ENCODE measurements around the gene DDX50.
"Not testable (repeated sequence)": the region's sequence is repeated elsewhere in the genome, so short reads cannot be mapped to it uniquely, and the experiment has no call there.

The DDX50 gene

GRCh38 chr10:68901105-68901927, at the start of gene DDX50:
Gene DDX50 (plus strand): TSS chr10:68901315. CDS start chr10:68901385, 70 bp downstream.
- Histone ChIP-seq H3K9ac (ENCODE audit: low read length in 2 of 2) (peak within 1 kb of the TSS; percentile 96 to 98), H3K9me3 (ENCODE audit: control insufficient read depth in 2 of 2, low read length in 2 of 2) (no peaks in the 10 kb centered on the region), H3K4me3 (ENCODE audit: low read length in 2 of 2) (peak within 1 kb of the TSS; percentile 67 to 96), H3K4me1 (ENCODE audit: control insufficient read depth, insufficient read depth, low read length) (peaks cover 10% of the 10 kb centered on the region), H3K36me3 (ENCODE audit: control insufficient read depth in 2 of 2, insufficient read depth in 2 of 2, low read length in 2 of 2) (no peaks in the 10 kb centered on the region), H3K27me3 (ENCODE audit: control insufficient read depth in 1 of 2, insufficient read depth in 2 of 2, low read length in 2 of 2) (no peaks in the 10 kb centered on the region), H3K27ac (ENCODE audit: low read length) (peak within 1 kb of the TSS; percentile 99)

- Histone ChIP-seq H3K9me3 (ENCODE audit: control insufficient read depth in 2 of 2, low read length in 2 of 2) (peaks cover 2 to 3% of the 10 kb centered on the region in 2 donors), H3K9ac (ENCODE audit: low read length in 2 of 2) (no peak overlapping the region), H3K4me3 (ENCODE audit: low read length in 2 of 2) (no peak overlapping the region), H3K27ac (ENCODE audit: low read length) (no peak overlapping the region), H3K27me3 (ENCODE audit: control insufficient read depth in 1 of 2, insufficient read depth in 2 of 2, low read length in 2 of 2) (no peaks in the 10 kb centered on the region), H3K4me1 (ENCODE audit: control insufficient read depth, insufficient read depth, low read length) (peaks cover 12% of the 10 kb centered on the region), H3K36me3 (ENCODE audit: control insufficient read depth in 2 of 2, insufficient read depth in 2 of 2, low read length in 2 of 2) (no peaks in the 10 kb centered on the region)
These were observed 44.8 kb upstream of the DDX50 start for GRCh38 chr10:68856352-68856751.

- Histone ChIP-seq H3K9ac (ENCODE audit: low read length in 2 of 2) (no peak overlapping the region), H3K4me3 (ENCODE audit: low read length in 2 of 2) (no peak overlapping the region), H3K9me3 (ENCODE audit: control insufficient read depth in 2 of 2, low read length in 2 of 2) (peaks cover 2 to 4% of the 10 kb centered on the region in 2 donors), H3K27me3 (ENCODE audit: control insufficient read depth in 1 of 2, insufficient read depth in 2 of 2, low read length in 2 of 2) (no peaks in the 10 kb centered on the region), H3K4me1 (ENCODE audit: control insufficient read depth, insufficient read depth, low read length) (peaks cover 12% of the 10 kb centered on the region), H3K36me3 (ENCODE audit: control insufficient read depth in 2 of 2, insufficient read depth in 2 of 2, low read length in 2 of 2) (no peaks in the 10 kb centered on the region), H3K27ac (ENCODE audit: low read length) (no peak overlapping the region)
These were observed 44.1 kb upstream of the DDX50 start for GRCh38 chr10:68857005-68857404.

- H3K27me3 ChIP-seq (ENCODE audit: control insufficient read depth in 1 of 2, insufficient read depth in 2 of 2, low read length in 2 of 2), result no peaks in the 10 kb centered on the region
- no peak overlapping the region for H3K4me3 ChIP-seq (ENCODE audit: low read length in 2 of 2)
- H3K27ac ChIP-seq (ENCODE audit: low read length), result no peak overlapping the region
- H3K36me3 ChIP-seq (ENCODE audit: control insufficient read depth in 2 of 2, insufficient read depth in 2 of 2, low read length in 2 of 2), result no peaks in the 10 kb centered on the region
- H3K9me3 ChIP-seq (ENCODE audit: control insufficient read depth in 2 of 2, low read length in 2 of 2), result peaks cover 2 to 4% of the 10 kb centered on the region in 2 donors
- no peak overlapping the region for H3K9ac ChIP-seq (ENCODE audit: low read length in 2 of 2)
- peaks cover 10% of the 10 kb centered on the region for H3K4me1 ChIP-seq (ENCODE audit: control insufficient read depth, insufficient read depth, low read length)
These were observed 39.9 kb upstream of the DDX50 start for GRCh38 chr10:68861253-68861652.

GRCh38 chr10:68864611-68865010, 36.5 kb upstream of the DDX50 start:
- Histone ChIP-seq H3K36me3 (ENCODE audit: control insufficient read depth in 2 of 2, insufficient read depth in 2 of 2, low read length in 2 of 2) (no peaks in the 10 kb centered on the region), H3K4me1 (ENCODE audit: control insufficient read depth, insufficient read depth, low read length) (no peaks in the 10 kb centered on the region), H3K4me3 (ENCODE audit: low read length in 2 of 2) (no peak overlapping the region), H3K27me3 (ENCODE audit: control insufficient read depth in 1 of 2, insufficient read depth in 2 of 2, low read length in 2 of 2) (no peaks in the 10 kb centered on the region), H3K9ac (ENCODE audit: low read length in 2 of 2) (no peak overlapping the region), H3K9me3 (ENCODE audit: control insufficient read depth in 2 of 2, low read length in 2 of 2) (peaks cover 2 to 4% of the 10 kb centered on the region in 2 donors), H3K27ac (ENCODE audit: low read length) (no peak overlapping the region)

- H3K27me3 ChIP-seq (ENCODE audit: control insufficient read depth in 1 of 2, insufficient read depth in 2 of 2, low read length in 2 of 2); H3K4me1 ChIP-seq (ENCODE audit: control insufficient read depth, insufficient read depth, low read length); H3K27ac ChIP-seq (ENCODE audit: low read length); H3K36me3 ChIP-seq (ENCODE audit: control insufficient read depth in 2 of 2, insufficient read depth in 2 of 2, low read length in 2 of 2); H3K9me3 ChIP-seq (ENCODE audit: control insufficient read depth in 2 of 2, low read length in 2 of 2); H3K9ac ChIP-seq (ENCODE audit: low read length in 2 of 2); H3K4me3 ChIP-seq (ENCODE audit: low read length in 2 of 2): not testable (repeated sequence)
These were observed 32.9 kb upstream of the DDX50 start for GRCh38 chr10:68868173-68868572.

GRCh38 chr10:68869623-68870022, 31.5 kb upstream of the DDX50 start:
- no peaks in the 10 kb centered on the region for H3K9me3 ChIP-seq (ENCODE audit: control insufficient read depth in 2 of 2, low read length in 2 of 2)
- peaks cover 7% of the 10 kb centered on the region for H3K4me1 ChIP-seq (ENCODE audit: control insufficient read depth, insufficient read depth, low read length)
- H3K4me3 ChIP-seq (ENCODE audit: low read length in 2 of 2), result no peak overlapping the region
- no peak overlapping the region for H3K27ac ChIP-seq (ENCODE audit: low read length)
- no peaks in the 10 kb centered on the region for H3K36me3 ChIP-seq (ENCODE audit: control insufficient read depth in 2 of 2, insufficient read depth in 2 of 2, low read length in 2 of 2)
- no peak overlapping the region for H3K9ac ChIP-seq (ENCODE audit: low read length in 2 of 2)
- no peaks in the 10 kb centered on the region for H3K27me3 ChIP-seq (ENCODE audit: control insufficient read depth in 1 of 2, insufficient read depth in 2 of 2, low read length in 2 of 2)

- no peak overlapping the region for H3K4me3 ChIP-seq (ENCODE audit: low read length in 2 of 2)
- no peaks in the 10 kb centered on the region for H3K27me3 ChIP-seq (ENCODE audit: control insufficient read depth in 1 of 2, insufficient read depth in 2 of 2, low read length in 2 of 2)
- no peak overlapping the region for H3K9ac ChIP-seq (ENCODE audit: low read length in 2 of 2)
- no peaks in the 10 kb centered on the region for H3K36me3 ChIP-seq (ENCODE audit: control insufficient read depth in 2 of 2, insufficient read depth in 2 of 2, low read length in 2 of 2)
- no peak overlapping the region for H3K27ac ChIP-seq (ENCODE audit: low read length)
- no peaks in the 10 kb centered on the region for H3K9me3 ChIP-seq (ENCODE audit: control insufficient read depth in 2 of 2, low read length in 2 of 2)
- H3K4me1 ChIP-seq (ENCODE audit: control insufficient read depth, insufficient read depth, low read length), result peaks cover 7% of the 10 kb centered on the region
These were observed 31.1 kb upstream of the DDX50 start for GRCh38 chr10:68870061-68870460.

GRCh38 chr10:68870545-68871104, 30.5 kb upstream of the DDX50 start:
- Histone ChIP-seq H3K9me3 (ENCODE audit: control insufficient read depth in 2 of 2, low read length in 2 of 2) (no peaks in the 10 kb centered on the region), H3K27me3 (ENCODE audit: control insufficient read depth in 1 of 2, insufficient read depth in 2 of 2, low read length in 2 of 2) (no peaks in the 10 kb centered on the region), H3K4me1 (ENCODE audit: control insufficient read depth, insufficient read depth, low read length) (peaks cover 7% of the 10 kb centered on the region), H3K4me3 (ENCODE audit: low read length in 2 of 2) (no peak overlapping the region), H3K27ac (ENCODE audit: low read length) (peak overlapping the region; percentile 49), H3K9ac (ENCODE audit: low read length in 2 of 2) (no peak overlapping the region), H3K36me3 (ENCODE audit: control insufficient read depth in 2 of 2, insufficient read depth in 2 of 2, low read length in 2 of 2) (no peaks in the 10 kb centered on the region)

- Histone ChIP-seq H3K9ac (ENCODE audit: low read length in 2 of 2) (no peak overlapping the region), H3K27me3 (ENCODE audit: control insufficient read depth in 1 of 2, insufficient read depth in 2 of 2, low read length in 2 of 2) (no peaks in the 10 kb centered on the region), H3K4me3 (ENCODE audit: low read length in 2 of 2) (no peak overlapping the region), H3K9me3 (ENCODE audit: control insufficient read depth in 2 of 2, low read length in 2 of 2) (no peaks in the 10 kb centered on the region), H3K36me3 (ENCODE audit: control insufficient read depth in 2 of 2, insufficient read depth in 2 of 2, low read length in 2 of 2) (no peaks in the 10 kb centered on the region), H3K4me1 (ENCODE audit: control insufficient read depth, insufficient read depth, low read length) (peaks cover 7% of the 10 kb centered on the region), H3K27ac (ENCODE audit: low read length) (peak overlapping the region; percentile 49)
These were observed 29.9 kb upstream of the DDX50 start for GRCh38 chr10:68871105-68871711.

Data from stomach smooth muscle (tissue), 2 donors.